IPS-NIHi7 (cell line): ENCODE results near the gene NCAPD3.

Source experiments
- DNase-seq: peaks from one replicate; pipeline ENCODE4 v3.0.0; 2012; ENCODE audit warnings: mixed read lengths; ENCODE audit errors: extremely low spot score

The NCAPD3 gene

GRCh38 chr11:134164490-134165370 lies 59.0 kb downstream of the NCAPD3 start:
- DNase-seq = no peak

- no peak for DNase-seq
These were observed 64.1 kb downstream of the NCAPD3 start for GRCh38 chr11:134159652-134160051.

GRCh38 chr11:134158023-134158422 lies 65.7 kb downstream of the NCAPD3 start:
- no peak for DNase-seq

GRCh38 chr11:134157451-134157850 lies 66.3 kb downstream of the NCAPD3 start:
- no peak for DNase-seq

- DNase-seq = no peak
These were observed 67.6 kb downstream of the NCAPD3 start for GRCh38 chr11:134155946-134156865.

GRCh38 chr11:134155456-134155855 lies 68.3 kb downstream of the NCAPD3 start:
- no peak for DNase-seq

- DNase-seq = no peak
These were observed 69.3 kb downstream of the NCAPD3 start for GRCh38 chr11:134154441-134154840.

- no peak for DNase-seq
These were observed 70.4 kb downstream of the NCAPD3 start for GRCh38 chr11:134153147-134153905.

GRCh38 chr11:134152696-134153095 lies 71.1 kb downstream of the NCAPD3 start:
- no peak for DNase-seq

- DNase-seq = no peak
These were observed 72.6 kb downstream of the NCAPD3 start for GRCh38 chr11:134151083-134151747.

- no peak for DNase-seq
These were observed 73.4 kb downstream of the NCAPD3 start for GRCh38 chr11:134150195-134150903.

GRCh38 chr11:134149371-134149770 lies 74.4 kb downstream of the NCAPD3 start:
- no peak for DNase-seq

- DNase-seq = no peak
These were observed 77.2 kb downstream of the NCAPD3 start for GRCh38 chr11:134146598-134146997.

- no peak for DNase-seq
These were observed 78.1 kb downstream of the NCAPD3 start for GRCh38 chr11:134145715-134146114.

GRCh38 chr11:134144744-134145143 lies 79.0 kb downstream of the NCAPD3 start:
- no peak for DNase-seq

- DNase-seq = no peak
These were observed 80.0 kb downstream of the NCAPD3 start for GRCh38 chr11:134143801-134144200.

- DNase-seq = no peak
These were observed 81.2 kb downstream of the NCAPD3 start for GRCh38 chr11:134142536-134142935.

- DNase-seq = no peak
These were observed 82.7 kb downstream of the NCAPD3 start for GRCh38 chr11:134140961-134141490.

GRCh38 chr11:134139873-134140331 lies 83.9 kb downstream of the NCAPD3 start:
- peak; percentile 82 for DNase-seq

- DNase-seq = no peak
These were observed 84.4 kb downstream of the NCAPD3 start for GRCh38 chr11:134139303-134139872.
